Urothelium cell line (cell line): ENCODE data around the gene PLAAT4.
"Not testable (repeated sequence)": the region's sequence is repeated elsewhere in the genome, so short reads cannot be mapped to it uniquely, and the experiment has no call there.

Experiments used
- DNase-seq: peaks from one replicate; pipeline ENCODE4 v3.0.0; 2011; ENCODE audit warnings: low spot score, mixed read lengths
- FAIRE-seq: peaks from 2 replicates; lab custom pipeline; 2011; peaks lifted over from hg19 to GRCh38; lab: Jason Lieb, UNC

PLAAT4 gene

DNA sequence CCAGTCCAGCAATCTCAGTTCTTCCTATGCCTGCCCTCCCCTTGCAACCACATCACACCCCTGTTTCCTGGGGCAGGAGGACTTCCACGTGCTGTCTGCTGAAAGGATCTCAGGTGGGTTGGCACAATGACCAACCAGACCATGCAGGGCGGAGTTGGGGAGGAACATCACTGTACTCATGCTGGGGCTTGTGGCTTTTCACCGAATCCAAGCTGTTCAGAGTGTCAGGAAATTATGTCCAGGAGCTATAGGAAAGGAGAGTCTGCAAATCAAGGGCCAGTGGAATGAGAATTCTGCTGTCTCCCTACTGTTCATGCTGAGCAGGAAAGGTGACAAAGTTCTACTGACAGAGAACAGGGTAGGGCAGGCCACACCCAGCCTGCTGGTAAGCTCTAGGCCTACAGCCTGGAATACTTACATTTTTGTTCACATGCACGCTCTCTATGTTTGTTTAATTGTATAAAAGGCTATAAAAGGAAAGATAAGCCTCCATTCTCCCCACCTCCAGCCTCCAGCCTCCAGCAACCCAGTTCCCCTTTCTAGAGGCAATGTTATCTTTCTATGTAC is 28.3 kb downstream of the PLAAT4 start:
- FAIRE-seq (no peak), DNase-seq (no peak)

DNA sequence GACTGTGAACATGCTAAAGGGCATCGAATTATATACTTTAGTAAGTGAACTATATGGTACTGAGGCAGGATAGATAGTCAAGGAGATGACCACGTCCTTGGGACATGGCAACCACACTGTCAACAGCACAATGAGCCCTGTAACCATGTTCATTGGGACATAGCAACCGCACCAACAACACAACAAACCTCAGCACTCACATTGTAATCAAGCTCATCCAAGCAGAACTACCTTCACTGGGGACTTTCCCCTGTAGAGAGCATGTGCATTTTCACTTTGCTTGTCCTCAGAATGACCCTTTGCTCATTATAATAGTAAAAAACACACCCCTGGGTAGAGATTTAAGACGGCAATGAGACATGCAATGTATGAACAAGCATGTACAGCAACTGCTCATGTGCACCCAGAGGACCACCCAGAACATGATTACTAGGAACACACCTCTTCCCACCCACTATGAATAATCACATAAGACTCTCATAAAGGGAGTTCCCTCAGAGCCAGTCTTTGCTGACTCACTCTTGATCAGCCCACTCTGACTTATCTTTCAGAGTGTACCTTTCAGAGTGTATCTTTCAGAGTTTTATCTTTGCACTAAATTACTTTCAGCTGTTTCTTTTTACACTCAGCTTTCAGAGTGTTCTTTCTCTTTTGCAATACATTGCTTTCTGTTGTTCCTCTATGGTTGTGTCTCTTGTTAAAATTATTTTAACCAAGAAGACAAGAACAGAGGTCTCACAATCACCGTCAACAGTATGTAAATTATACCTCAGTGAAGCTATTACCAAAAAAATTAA is 30.6 kb downstream of the PLAAT4 start:
- peak; percentile 53 for DNase-seq
- FAIRE-seq: no peak

DNA sequence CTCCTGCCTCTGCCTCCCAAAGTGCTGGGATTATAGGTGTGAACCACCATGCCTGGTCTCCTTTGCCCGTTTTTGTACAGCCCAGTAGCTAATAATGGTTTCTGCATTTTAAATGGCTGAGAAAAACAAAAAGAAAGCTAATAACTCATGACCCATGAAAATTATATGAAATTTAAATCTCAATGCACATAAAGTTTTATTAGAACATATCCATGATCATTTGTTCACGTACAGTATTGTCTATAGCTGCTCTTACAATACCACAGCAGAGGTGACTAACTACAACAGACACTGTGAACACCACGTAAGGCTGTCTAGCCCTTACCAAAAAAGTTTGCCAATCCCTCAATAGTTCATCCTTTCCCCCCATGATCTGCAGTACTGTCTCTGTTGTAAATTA is 33.0 kb downstream of the PLAAT4 start:
- FAIRE-seq (no peak), DNase-seq (no peak)

GRCh38 chr11:63572026-63572688 is 35.5 kb downstream of the PLAAT4 start:
- no peak for FAIRE-seq
- no peak for DNase-seq

- peak; percentile 20 for FAIRE-seq
- peak; percentile 48 for DNase-seq
Measured at GRCh38 chr11:63573881-63574855, 37.6 kb downstream of the PLAAT4 start.

- no peak for DNase-seq
- no peak for FAIRE-seq
Measured at GRCh38 chr11:63574856-63575602, 38.4 kb downstream of the PLAAT4 start.

DNA sequence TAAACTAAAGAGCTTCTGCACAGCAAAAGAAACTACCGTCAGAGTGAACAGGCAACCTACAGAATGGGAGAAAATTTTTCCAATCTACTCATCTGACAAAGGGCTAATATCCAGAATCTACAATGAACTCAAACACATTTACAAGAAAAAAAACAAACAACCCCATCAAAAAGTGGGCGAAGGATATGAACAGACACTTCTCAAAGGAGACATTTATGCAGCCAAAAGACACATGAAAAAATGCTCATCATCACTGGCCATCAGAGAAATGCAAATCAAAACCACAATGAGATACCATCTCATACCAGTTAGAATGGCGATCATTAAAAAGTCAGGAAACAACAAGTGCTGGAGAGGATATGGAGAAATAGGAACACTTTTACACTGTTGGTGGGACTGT is 42.3 kb downstream of the PLAAT4 start:
- DNase-seq, FAIRE-seq: not testable (repeated sequence)

GRCh38 chr11:63581224-63581623 is 44.6 kb downstream of the PLAAT4 start:
- not testable (repeated sequence) for FAIRE-seq, DNase-seq

DNA sequence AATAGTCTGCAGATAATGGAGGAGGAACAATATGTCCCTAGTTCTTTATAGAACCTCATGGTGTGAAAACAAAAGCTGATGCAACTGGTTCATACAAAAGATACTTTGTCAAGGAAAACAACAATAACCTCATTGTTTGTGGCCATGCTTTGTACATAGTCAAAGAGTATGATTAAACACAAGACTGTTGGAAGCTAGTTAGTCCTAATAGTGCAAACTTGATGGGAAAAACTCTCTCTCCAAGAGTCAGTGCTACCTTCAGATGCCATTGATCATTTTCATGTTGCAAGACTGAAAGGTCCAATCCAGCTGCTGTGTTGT is 46.7 kb downstream of the PLAAT4 start:
- FAIRE-seq (no peak), DNase-seq (no peak)

DNA sequence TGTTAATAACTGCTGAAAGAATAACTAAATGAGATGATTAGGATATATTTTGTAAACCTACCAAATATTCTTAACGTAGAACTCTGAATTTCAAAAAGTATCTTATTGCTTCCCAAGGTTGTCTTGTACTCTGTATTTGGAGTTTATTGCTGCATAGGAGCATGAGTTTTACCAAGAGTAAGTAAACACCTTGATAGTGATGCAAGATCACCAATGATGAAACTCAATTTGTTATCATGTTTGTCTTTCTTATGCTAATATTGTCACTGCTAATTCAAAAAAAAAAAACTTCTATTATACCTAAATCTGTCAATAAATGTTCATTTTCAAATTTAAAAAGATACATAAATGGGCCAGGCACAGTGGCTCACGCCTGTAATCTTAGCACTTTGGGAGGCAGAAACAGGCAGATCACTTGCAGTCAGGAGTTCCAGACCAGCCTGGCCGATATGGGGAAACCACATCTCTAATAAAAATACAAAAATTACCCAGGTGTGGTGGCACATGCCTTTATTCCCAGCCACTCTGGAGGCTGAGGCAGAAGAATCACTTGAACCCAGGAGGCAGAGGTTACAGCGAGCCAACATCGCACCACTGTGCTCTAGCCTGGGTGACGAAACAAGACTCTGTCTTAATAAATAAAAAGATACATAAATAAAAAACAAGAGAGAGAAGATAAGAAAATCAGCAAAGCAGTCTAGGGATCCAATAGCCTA is 50.0 kb downstream of the PLAAT4 start:
- FAIRE-seq (no peak), DNase-seq (no peak)

DNA sequence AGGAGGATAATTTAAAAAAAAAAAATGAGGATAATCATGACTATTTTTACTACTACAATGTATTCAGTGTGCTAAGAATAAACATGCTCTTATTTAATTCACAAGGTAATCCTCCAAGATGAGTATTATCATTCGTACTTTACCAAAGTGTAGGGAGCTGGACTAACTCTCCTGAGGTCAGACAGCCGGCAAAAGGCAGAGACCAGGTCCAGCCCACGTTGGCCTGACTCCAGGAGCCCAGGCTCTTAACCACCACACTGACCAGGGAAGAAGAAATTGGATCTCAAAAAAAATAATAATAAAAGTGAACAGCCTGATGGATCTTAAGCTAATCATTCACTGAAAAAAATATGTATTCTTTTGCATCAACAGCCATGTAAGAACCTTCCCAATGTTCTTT is 52.4 kb downstream of the PLAAT4 start:
- DNase-seq (no peak), FAIRE-seq (no peak)

DNA sequence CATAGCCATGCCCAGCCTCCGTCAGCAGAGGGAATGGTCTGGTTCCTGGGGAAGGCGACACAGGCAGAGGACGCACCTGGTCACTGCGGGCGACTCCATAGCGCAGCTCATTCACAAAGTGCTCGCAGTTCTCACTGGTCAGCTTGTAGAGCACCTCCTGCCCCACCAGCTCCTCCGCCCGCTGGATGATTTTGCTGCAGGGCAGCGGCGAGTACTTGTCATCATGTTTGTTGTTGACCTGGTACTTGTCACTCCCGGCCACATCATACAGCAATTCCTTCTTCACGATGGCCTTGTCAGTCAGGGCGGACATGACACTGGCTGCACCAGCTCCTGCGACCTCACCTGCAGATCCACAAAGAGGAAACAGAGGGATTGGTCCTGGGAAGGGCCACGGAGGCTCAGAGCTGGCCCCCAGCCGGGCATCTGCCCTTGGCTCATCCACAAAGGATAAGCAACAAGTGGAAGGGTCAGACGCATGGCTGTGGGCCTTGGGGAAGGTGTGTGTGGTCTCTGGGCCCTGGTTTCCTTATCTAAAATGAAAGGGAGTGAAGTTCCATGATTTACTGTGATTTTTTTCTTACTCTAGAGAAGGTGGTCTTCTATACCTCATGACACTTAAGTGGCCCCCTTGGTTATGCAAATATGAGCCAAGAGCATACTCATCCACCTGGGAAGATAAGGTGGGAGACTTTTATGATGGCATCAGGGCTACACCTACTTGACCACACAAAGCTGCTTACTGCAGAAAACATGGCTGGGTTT is 53.6 kb downstream of the PLAAT4 start:
- FAIRE-seq (no peak), DNase-seq (no peak)

DNA sequence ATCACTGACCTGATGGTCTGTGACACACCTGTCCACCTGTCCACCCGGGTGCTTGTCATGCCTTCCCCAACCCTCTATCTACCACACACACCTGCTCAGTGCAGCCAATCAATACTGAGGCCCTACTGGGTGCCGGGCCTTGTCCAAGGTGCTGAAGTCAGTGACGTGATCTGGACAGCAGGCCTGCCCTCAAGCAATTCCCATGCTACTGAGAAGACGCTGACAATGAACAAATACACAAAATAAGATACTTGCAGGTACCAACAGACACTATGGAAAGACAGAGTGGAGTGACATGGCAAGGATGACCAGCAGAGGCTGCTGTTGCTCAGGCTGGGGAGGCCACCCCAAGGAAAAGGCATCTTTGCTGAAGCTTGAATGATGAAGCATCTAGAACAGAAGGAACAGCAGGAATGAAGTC is 56.4 kb downstream of the PLAAT4 start:
- no peak for DNase-seq
- no peak for FAIRE-seq

GRCh38 chr11:63595296-63595695 is 58.7 kb downstream of the PLAAT4 start:
- no peak for FAIRE-seq
- DNase-seq: no peak
